Uterus (tissue), 4 donors: Measurements from ENCODE around the gene KLRC3. TPM values are rescaled to one million over a fixed set of nuclear protein-coding genes. Genes with fewer than 3 reads are reported as not detected.
"Not testable (repeated sequence)": the region's sequence is repeated elsewhere in the genome, so short reads cannot be mapped to it uniquely, and the experiment has no call there.

Experiments
- DNase-seq, 2 donors: peaks; one replicate each; pipeline ENCODE4 v3.0.0-alpha.2; 2019 to 2020
- H3K27ac ChIP-seq, 2 donors: fragments of 200-600 bp; sonication (generic); 1 replicate in 1 of 2; 2 replicates in 1 of 2; pipeline ENCODE4 v1.5.1; 2016 to 2018
- H3K27me3 ChIP-seq, 2 donors: fragments of 200-600 bp; sonication (generic); one replicate each; pipeline ENCODE4 v1.5.1; 2018 to 2019; ENCODE audit warnings: control low read depth in 1 of 2
- H3K36me3 ChIP-seq, 2 donors: fragments of 200-600 bp; sonication (generic); one replicate each; pipeline ENCODE4 v1.5.1; 2019; ENCODE audit warnings: control low read depth in 1 of 2
- H3K4me1 ChIP-seq, 2 donors: fragments of 200-600 bp; sonication (generic); one replicate each; pipeline ENCODE4 v1.5.1; 2018 to 2019; ENCODE audit warnings: control low read depth in 1 of 2
- H3K4me3 ChIP-seq, 2 donors: fragments of 200-600 bp; sonication (generic); 1 replicate in 1 of 2; 2 replicates in 1 of 2; pipeline ENCODE4 v1.5.1; 2018 to 2019; ENCODE audit warnings: mild to moderate bottlenecking in 1 of 2
- H3K9me3 ChIP-seq, 2 donors: fragments of 200-600 bp; sonication (generic); one replicate each; pipeline ENCODE4 v1.5.1; 2019; ENCODE audit warnings: control low read depth in 1 of 2
- POLR2A ChIP-seq, 2 donors: fragments of 450-650 bp; IDR thresholded peaks; one replicate each; pipeline ENCODE4 v1.6.1; 2016; ENCODE audit warnings: antibody characterized with exemption in 2 of 2, mild to moderate bottlenecking in 1 of 2, moderate library complexity in 1 of 2
- intact Hi-C: fragments of 100-400 bp; cut with DNase I; formaldehyde crosslinking; loops from one replicate; pipeline ENCODE4 v1.15.1; 2023; ENCODE audit warnings: low total_unique reads
- total RNA-seq, 4 donors: library from RNA; depleted of rRNA in 3 of 4; stranded (reverse); fragments of >200 nt in 3 of 4; gene quantifications; one replicate each; pipeline versions ENCODE4 v1.1.0 to v1.2.4, GENCODE V29; 2014 to 2023
- TF ChIP-seq, protein P1 (sequence below), 4 experiments: fragments of 200-600 bp in 2 of 4; fragments of 450-650 bp in 2 of 4; sonication (generic) in 2 of 4; IDR thresholded peaks; one replicate each; pipeline ENCODE4 v1.5.1; 2016 to 2019; ENCODE audit warnings: antibody characterized with exemption in 4 of 4, mild to moderate bottlenecking in 2 of 4, moderate library complexity in 1 of 4
- donor health status: DM: yes; HTN: yes; CAD: no.

The KLRC3 gene
- 1 to 10 TPM in 1 of 4 donors, not detected in 3; 1.8 TPM for total RNA-seq

DNA sequence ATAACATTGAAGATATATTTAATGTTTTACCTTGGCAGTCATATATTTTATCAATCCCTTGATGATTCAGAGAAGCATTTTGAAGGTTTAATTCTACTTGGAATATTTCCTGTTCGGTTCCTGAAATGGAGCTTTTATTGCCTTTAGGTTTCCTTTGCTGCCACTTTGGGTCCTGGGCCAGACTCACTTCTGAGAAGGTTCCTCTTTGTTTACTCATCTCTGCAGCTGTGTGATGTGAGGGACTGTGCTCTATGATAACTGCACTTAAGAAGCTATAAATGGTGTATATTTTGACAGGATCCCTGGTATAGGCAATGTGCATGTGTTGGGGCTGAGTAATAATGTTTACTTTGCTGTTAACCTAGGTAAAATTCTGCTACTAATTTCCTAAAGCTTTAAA lies at the start of gene KLRC3:
KLRC3 (minus strand) TSS at position 262 of the 400 bp plus-strand sequence; CDS start at position 217, 45 bp downstream.
- DNase-seq, H3K36me3 ChIP-seq, H3K4me3 ChIP-seq, intact Hi-C loops, H3K27ac ChIP-seq, H3K9me3 ChIP-seq, H3K4me1 ChIP-seq, H3K27me3 ChIP-seq: not testable (repeated sequence)

DNA sequence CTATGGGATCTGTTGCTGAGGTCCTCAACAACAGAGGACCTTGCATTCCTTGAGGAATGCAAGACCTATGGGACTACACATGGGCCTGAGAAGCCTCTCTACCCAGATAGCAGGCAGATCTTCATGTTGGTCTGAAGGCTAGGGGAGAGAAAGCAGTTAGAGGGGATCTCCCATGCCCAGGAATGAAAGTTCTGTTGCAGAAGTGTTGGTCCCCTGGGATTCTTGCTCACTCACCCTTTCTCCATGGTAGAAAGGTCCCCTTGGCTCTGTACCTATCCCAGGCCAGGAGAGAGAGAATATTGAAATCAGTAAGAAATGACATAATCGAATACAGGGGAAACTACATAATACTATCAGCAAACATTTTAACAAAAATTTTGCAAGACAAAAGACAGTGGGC lies 49.3 kb upstream of the KLRC3 start:
- H3K4me3 ChIP-seq, result no peak overlapping the region
- TF ChIP-seq, protein P1, sequence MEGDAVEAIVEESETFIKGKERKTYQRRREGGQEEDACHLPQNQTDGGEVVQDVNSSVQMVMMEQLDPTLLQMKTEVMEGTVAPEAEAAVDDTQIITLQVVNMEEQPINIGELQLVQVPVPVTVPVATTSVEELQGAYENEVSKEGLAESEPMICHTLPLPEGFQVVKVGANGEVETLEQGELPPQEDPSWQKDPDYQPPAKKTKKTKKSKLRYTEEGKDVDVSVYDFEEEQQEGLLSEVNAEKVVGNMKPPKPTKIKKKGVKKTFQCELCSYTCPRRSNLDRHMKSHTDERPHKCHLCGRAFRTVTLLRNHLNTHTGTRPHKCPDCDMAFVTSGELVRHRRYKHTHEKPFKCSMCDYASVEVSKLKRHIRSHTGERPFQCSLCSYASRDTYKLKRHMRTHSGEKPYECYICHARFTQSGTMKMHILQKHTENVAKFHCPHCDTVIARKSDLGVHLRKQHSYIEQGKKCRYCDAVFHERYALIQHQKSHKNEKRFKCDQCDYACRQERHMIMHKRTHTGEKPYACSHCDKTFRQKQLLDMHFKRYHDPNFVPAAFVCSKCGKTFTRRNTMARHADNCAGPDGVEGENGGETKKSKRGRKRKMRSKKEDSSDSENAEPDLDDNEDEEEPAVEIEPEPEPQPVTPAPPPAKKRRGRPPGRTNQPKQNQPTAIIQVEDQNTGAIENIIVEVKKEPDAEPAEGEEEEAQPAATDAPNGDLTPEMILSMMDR (IDR thresholded peaks at IDR 0.05), result no peak
- no peak for TF ChIP-seq POLR2A (IDR thresholded peaks at IDR 0.05)
- H3K9me3 ChIP-seq, result no peaks in the 10 kb centered on the region
- H3K4me1 ChIP-seq, result no peaks in the 10 kb centered on the region
- no peaks in the 10 kb centered on the region for H3K36me3 ChIP-seq
- H3K27ac ChIP-seq, result no peak overlapping the region
- DNase-seq, result no peak
- H3K27me3 ChIP-seq, result no peaks in the 10 kb centered on the region
- intact Hi-C loops, result no loop called here

DNA sequence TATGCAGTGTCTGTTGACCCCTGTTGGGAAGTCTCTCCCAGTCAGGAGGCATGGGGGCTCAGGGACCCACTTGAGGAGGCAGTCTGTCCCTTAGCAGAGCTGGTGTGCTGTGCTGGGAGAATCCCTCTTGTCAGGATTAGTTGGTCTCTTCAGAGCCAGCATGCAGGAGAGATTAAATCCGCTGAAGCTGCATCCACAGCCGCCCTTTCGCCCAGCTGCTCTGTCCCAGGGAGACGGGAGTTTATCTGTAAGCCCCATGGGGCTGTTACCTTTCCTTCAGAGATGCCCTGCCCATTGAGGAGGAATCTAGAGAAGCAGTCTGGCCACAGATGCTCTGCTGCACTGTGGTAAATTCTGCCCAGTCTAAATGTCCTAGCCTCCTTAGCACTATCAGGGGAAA lies 45.9 kb upstream of the KLRC3 start:
- Histone ChIP-seq H3K36me3 (no peaks in the 10 kb centered on the region), H3K9me3 (no peaks in the 10 kb centered on the region), H3K27ac (no peak overlapping the region), H3K4me3 (no peak overlapping the region), H3K4me1 (no peaks in the 10 kb centered on the region), H3K27me3 (no peaks in the 10 kb centered on the region)
- DNase-seq, result no peak
- TF ChIP-seq, protein P1 (IDR thresholded peaks at IDR 0.05), result no peak
- no peak for TF ChIP-seq POLR2A (IDR thresholded peaks at IDR 0.05)
- intact Hi-C loops, result no loop called here

DNA sequence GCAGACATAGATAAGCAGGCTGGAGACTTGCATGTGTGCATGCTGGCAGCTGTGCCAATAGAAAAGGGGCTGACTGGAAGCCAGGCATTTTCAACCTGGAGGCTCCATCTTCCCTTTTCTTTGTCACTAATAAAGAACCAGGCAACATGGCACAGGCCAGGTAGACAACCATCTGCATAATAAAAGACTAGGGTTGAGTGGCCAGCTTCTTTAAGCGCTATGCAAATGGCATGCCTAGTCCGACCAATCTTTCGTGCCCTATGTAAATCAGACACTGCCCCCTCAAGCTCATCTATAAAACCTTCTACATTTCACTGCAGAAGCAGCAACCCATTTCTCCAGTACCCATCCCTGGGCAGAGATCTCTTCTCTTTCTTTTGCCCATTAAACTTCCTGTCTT lies 37.4 kb upstream of the KLRC3 start:
- H3K4me3 ChIP-seq, result no peak overlapping the region
- no peak for TF ChIP-seq POLR2A (IDR thresholded peaks at IDR 0.05)
- TF ChIP-seq, protein P1 (IDR thresholded peaks at IDR 0.05), result no peak
- no peak for DNase-seq
- H3K27ac ChIP-seq, result no peak overlapping the region
- no peaks in the 10 kb centered on the region for H3K36me3 ChIP-seq
- no peaks in the 10 kb centered on the region for H3K27me3 ChIP-seq
- H3K4me1 ChIP-seq, result no peaks in the 10 kb centered on the region
- H3K9me3 ChIP-seq, result no peaks in the 10 kb centered on the region
- intact Hi-C loops, result no loop called here

DNA sequence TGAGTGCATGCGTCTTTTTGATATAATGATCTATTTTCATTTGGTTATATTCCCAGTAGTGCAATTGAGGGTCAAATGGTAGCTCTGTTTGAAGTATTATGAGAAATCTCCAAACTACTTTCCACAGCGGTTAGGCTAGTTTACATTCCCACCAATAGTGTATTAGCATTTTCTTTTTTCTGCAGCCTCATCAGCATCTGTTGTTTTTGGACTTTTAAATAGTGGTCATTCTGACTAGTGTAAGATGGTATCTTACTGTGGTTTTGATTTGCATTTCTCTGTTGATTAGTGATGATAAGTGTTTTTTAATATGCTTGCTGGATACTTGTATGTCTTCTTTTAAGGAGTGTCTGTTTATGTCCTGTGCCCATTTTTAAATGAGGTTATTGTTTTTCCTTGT lies 36.5 kb upstream of the KLRC3 start:
- DNase-seq, result no peak
- Histone ChIP-seq H3K27me3 (no peaks in the 10 kb centered on the region), H3K27ac (no peak overlapping the region), H3K4me3 (no peak overlapping the region), H3K36me3 (no peaks in the 10 kb centered on the region), H3K4me1 (no peaks in the 10 kb centered on the region), H3K9me3 (no peaks in the 10 kb centered on the region)
- TF ChIP-seq, protein P1 (IDR thresholded peaks at IDR 0.05), result no peak
- no peak for TF ChIP-seq POLR2A (IDR thresholded peaks at IDR 0.05)
- intact Hi-C loops, result no loop called here

DNA sequence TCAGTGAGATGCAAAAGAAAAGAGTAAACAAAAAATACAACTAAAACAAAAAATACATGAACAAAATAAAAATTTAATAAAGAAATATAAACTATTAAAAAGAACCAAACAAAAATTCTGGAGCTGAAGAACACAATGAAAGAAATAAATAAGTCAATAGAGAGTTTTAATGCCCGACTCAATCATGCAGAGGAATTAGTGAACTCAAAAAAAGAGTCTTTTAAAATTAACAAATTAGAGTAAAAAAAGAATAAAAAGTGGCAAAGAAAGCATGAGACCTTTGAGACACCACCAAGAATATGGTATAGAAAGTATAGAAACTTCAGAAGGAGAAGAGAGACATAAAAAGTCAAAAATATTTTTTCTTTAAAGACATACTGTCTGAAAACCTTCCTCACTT lies 35.4 kb upstream of the KLRC3 start:
- DNase-seq, result no peak
- no peak overlapping the region for H3K27ac ChIP-seq
- H3K4me3 ChIP-seq, result no peak overlapping the region
- H3K9me3 ChIP-seq, result no peaks in the 10 kb centered on the region
- no peaks in the 10 kb centered on the region for H3K36me3 ChIP-seq
- TF ChIP-seq, protein P1 (IDR thresholded peaks at IDR 0.05), result no peak
- no peak for TF ChIP-seq POLR2A (IDR thresholded peaks at IDR 0.05)
- H3K4me1 ChIP-seq, result no peaks in the 10 kb centered on the region
- intact Hi-C loops, result no loop called here
- H3K27me3 ChIP-seq, result no peaks in the 10 kb centered on the region
